ENCODE results near the gene CHKB. TPM values are rescaled to one million over a fixed set of nuclear protein-coding genes. Genes with fewer than 3 reads are reported as not detected.
"Not testable (repeated sequence)": the region's sequence is repeated elsewhere in the genome, so short reads cannot be mapped to it uniquely, and the experiment has no call there.

The CHKB gene
- total RNA-seq, 1 donor from 2014 or later, result 28.3 TPM

GRCh38 chr22:50612168-50612527, 29.5 kb upstream of the CHKB start:
- no peak for DNase-seq

GRCh38 chr22:50611341-50612060, 28.9 kb upstream of the CHKB start:
- DNase-seq, result no peak

- DNase-seq, result no peak
Observed at GRCh38 chr22:50610581-50610980, 27.9 kb upstream of the CHKB start.

GRCh38 chr22:50610041-50610451, 27.4 kb upstream of the CHKB start:
- DNase-seq, result no peak

- DNase-seq, result no peak
Observed at GRCh38 chr22:50609599-50609998, 26.9 kb upstream of the CHKB start.

- DNase-seq, result no peak
Observed at GRCh38 chr22:50608996-50609395, 26.3 kb upstream of the CHKB start.

- DNase-seq, result not testable (repeated sequence)
Observed at GRCh38 chr22:50608058-50608840, 25.6 kb upstream of the CHKB start.

GRCh38 chr22:50607659-50608020, 25.0 kb upstream of the CHKB start:
- no peak for DNase-seq

GRCh38 chr22:50606946-50607658, 24.5 kb upstream of the CHKB start:
- no peak for DNase-seq

- no peak for DNase-seq
Observed at GRCh38 chr22:50606165-50606945, 23.7 kb upstream of the CHKB start.

GRCh38 chr22:50605613-50606074, 23.0 kb upstream of the CHKB start:
- no peak for DNase-seq

- no peak for DNase-seq
Observed at GRCh38 chr22:50605002-50605612, 22.5 kb upstream of the CHKB start.

GRCh38 chr22:50604256-50605001, 21.8 kb upstream of the CHKB start:
- DNase-seq, result no peak

- DNase-seq, result no peak
Observed at GRCh38 chr22:50603511-50604255, 21.0 kb upstream of the CHKB start.

GRCh38 chr22:50602338-50602700, 19.7 kb upstream of the CHKB start:
- no peak for DNase-seq

- DNase-seq, result no peak
Observed at GRCh38 chr22:50601669-50602337, 19.2 kb upstream of the CHKB start.

- no peak for DNase-seq
Observed at GRCh38 chr22:50600967-50601668, 18.5 kb upstream of the CHKB start.

- DNase-seq, result no peak
Observed at GRCh38 chr22:50600538-50600937, 17.9 kb upstream of the CHKB start, which contains the start of gene MAPK8IP2. Gene MAPK8IP2 (plus strand): TSS chr22:50600793. CDS start chr22:50600819, 26 bp downstream.

Data from skin of body (tissue), 2 donors.